ENCODE measurements around the gene ZFP36. TPM values are rescaled to one million over a fixed set of nuclear protein-coding genes. Genes with fewer than 3 reads are reported as not detected.

ZFP36 gene
- total RNA-seq, 1 donor from 2014 or later: 105 TPM

- no peaks in the 10 kb centered on the region for H3K27me3 Mint-ChIP-seq (ENCODE audit: unreplicated experiment)
- H3K27ac Mint-ChIP-seq (ENCODE audit: unreplicated experiment): peak overlapping the region; percentile 100
- peaks cover 9% of the 10 kb centered on the region for H3K36me3 Mint-ChIP-seq (ENCODE audit: unreplicated experiment)
- H3K4me1 Mint-ChIP-seq (ENCODE audit: unreplicated experiment): peaks cover 52% of the 10 kb centered on the region
- no peak for TF ChIP-seq CTCF (IDR thresholded peaks at IDR 0.05)
- peak; percentile 99 for DNase-seq (ENCODE audit: extremely low spot score, unreplicated experiment)
- H3K9me3 Mint-ChIP-seq (ENCODE audit: unreplicated experiment): no peaks in the 10 kb centered on the region
- H3K4me3 Mint-ChIP-seq (ENCODE audit: unreplicated experiment): peak overlapping the region; percentile 82
These were observed 3.0 kb upstream of the ZFP36 start for GRCh38 chr19:39403331-39404312.

- peaks cover 58% of the 10 kb centered on the region for H3K4me1 Mint-ChIP-seq (ENCODE audit: unreplicated experiment)
- DNase-seq (ENCODE audit: extremely low spot score, unreplicated experiment): no peak
- H3K27me3 Mint-ChIP-seq (ENCODE audit: unreplicated experiment): no peaks in the 10 kb centered on the region
- H3K27ac Mint-ChIP-seq (ENCODE audit: unreplicated experiment): peak overlapping the region; percentile 100
- H3K36me3 Mint-ChIP-seq (ENCODE audit: unreplicated experiment): peaks cover 13% of the 10 kb centered on the region
- H3K9me3 Mint-ChIP-seq (ENCODE audit: unreplicated experiment): no peaks in the 10 kb centered on the region
- peak overlapping the region; percentile 14 for H3K4me3 Mint-ChIP-seq (ENCODE audit: unreplicated experiment)
- no peak for TF ChIP-seq CTCF (IDR thresholded peaks at IDR 0.05)
These were observed 1.2 kb upstream of the ZFP36 start for GRCh38 chr19:39405261-39405957.

- peaks cover 13% of the 10 kb centered on the region for H3K36me3 Mint-ChIP-seq (ENCODE audit: unreplicated experiment)
- H3K4me3 Mint-ChIP-seq (ENCODE audit: unreplicated experiment): peak overlapping the region; percentile 83
- no peak for TF ChIP-seq CTCF (IDR thresholded peaks at IDR 0.05)
- no peaks in the 10 kb centered on the region for H3K9me3 Mint-ChIP-seq (ENCODE audit: unreplicated experiment)
- DNase-seq (ENCODE audit: extremely low spot score, unreplicated experiment): no peak
- peaks cover 65% of the 10 kb centered on the region for H3K4me1 Mint-ChIP-seq (ENCODE audit: unreplicated experiment)
- peak overlapping the region; percentile 100 for H3K27ac Mint-ChIP-seq (ENCODE audit: unreplicated experiment)
- H3K27me3 Mint-ChIP-seq (ENCODE audit: unreplicated experiment): no peaks in the 10 kb centered on the region
These were observed 540 bp upstream of the ZFP36 start for GRCh38 chr19:39405958-39406655.

- Mint-ChIP-seq H3K27me3 (ENCODE audit: unreplicated experiment) (no peaks in the 10 kb centered on the region), H3K9me3 (ENCODE audit: unreplicated experiment) (no peaks in the 10 kb centered on the region)
- no peak for TF ChIP-seq CTCF (IDR thresholded peaks at IDR 0.05)
These were observed 688 bp downstream of the ZFP36 start for GRCh38 chr19:39407410-39407659.

More at GRCh38 chr19:39407410-39407659, 688 bp downstream of the ZFP36 start:
- peaks cover 61% of the 10 kb centered on the region for H3K4me1 Mint-ChIP-seq (ENCODE audit: unreplicated experiment)
- H3K4me3 Mint-ChIP-seq (ENCODE audit: unreplicated experiment): peak overlapping the region; percentile 92
- peak overlapping the region; percentile 95 for H3K27ac Mint-ChIP-seq (ENCODE audit: unreplicated experiment)
- peaks cover 13% of the 10 kb centered on the region for H3K36me3 Mint-ChIP-seq (ENCODE audit: unreplicated experiment)
- no peak for DNase-seq (ENCODE audit: extremely low spot score, unreplicated experiment)
